ENCODE results near the gene TMEM179B.

- TF ChIP-seq PATZ1 (CRISPR knock-in tag; IDR thresholded peaks at IDR 0.05; ENCODE audit: borderline replicate concordance), result no peak
- TF ChIP-seq ZNF70 (CRISPR knock-in tag; IDR thresholded peaks at IDR 0.05), result no peak
- no peak for TF ChIP-seq CREB5 (CRISPR knock-in tag; IDR thresholded peaks at IDR 0.05; ENCODE audit: low read depth)
- TF ChIP-seq ZNF8 (CRISPR knock-in tag; IDR thresholded peaks at IDR 0.05), result no peak
- no peak for TF ChIP-seq CSRNP3 (CRISPR knock-in tag; IDR thresholded peaks at IDR 0.05)
- no peak for TF ChIP-seq BACH2 (CRISPR knock-in tag; IDR thresholded peaks at IDR 0.05; ENCODE audit: borderline replicate concordance)
- TF ChIP-seq ZFP3 (CRISPR knock-in tag; IDR thresholded peaks at IDR 0.05), result no peak
- no peak for TF ChIP-seq ZNF565 (CRISPR knock-in tag; conservative IDR thresholded peaks at IDR 0.05; ENCODE audit: low read depth)
- no peak for TF ChIP-seq ESRRG (CRISPR knock-in tag; IDR thresholded peaks at IDR 0.05)
- no peak for TF ChIP-seq RARB (CRISPR knock-in tag; IDR thresholded peaks at IDR 0.05)
These were observed 12.8 kb upstream of the TMEM179B start for GRCh38 chr11:62774407-62774806.

All from SK-N-SH treated with all-trans-retinoic acid at 6 μM for 48 hours (cell line).